ENCODE results near the gene KLHL22. TPM values are rescaled to one million over a fixed set of nuclear protein-coding genes. Genes with fewer than 3 reads are reported as not detected.

KLHL22 gene
- total RNA-seq, 1 donor = 29.6 TPM

DNA sequence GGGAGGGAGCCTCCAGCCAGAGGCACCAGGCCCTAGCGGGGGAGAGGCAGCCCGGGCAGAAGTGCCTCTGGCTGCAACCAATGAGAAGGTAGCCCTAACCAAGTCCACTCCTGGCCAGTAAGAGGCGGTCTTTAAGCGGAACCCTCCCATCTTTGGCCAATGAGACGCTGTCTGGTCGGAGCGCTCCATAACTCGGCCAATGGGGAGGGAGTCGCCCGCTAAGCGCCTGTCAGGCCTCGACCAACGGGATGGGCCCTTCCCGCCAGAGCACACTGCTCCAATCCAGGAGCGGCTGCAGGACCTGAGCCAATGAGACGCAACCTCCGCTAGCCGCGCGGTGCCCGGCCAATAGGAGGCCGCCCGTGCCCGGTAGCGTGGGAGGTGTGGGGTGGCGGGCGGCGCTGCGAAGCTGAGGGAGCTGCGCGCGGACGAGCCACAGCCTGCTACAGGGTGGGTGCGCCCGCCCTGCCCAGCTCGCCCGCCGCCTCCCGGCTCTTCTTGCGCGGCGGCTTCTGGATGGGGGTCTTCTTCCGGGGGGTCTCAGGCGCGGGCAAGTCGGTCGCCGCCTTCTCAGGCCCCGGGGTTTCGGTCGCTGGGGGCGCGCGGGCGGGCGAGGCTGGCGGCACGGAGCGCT is 70.5 kb downstream of the KLHL22 start:
- TF ChIP-seq, protein P1, sequence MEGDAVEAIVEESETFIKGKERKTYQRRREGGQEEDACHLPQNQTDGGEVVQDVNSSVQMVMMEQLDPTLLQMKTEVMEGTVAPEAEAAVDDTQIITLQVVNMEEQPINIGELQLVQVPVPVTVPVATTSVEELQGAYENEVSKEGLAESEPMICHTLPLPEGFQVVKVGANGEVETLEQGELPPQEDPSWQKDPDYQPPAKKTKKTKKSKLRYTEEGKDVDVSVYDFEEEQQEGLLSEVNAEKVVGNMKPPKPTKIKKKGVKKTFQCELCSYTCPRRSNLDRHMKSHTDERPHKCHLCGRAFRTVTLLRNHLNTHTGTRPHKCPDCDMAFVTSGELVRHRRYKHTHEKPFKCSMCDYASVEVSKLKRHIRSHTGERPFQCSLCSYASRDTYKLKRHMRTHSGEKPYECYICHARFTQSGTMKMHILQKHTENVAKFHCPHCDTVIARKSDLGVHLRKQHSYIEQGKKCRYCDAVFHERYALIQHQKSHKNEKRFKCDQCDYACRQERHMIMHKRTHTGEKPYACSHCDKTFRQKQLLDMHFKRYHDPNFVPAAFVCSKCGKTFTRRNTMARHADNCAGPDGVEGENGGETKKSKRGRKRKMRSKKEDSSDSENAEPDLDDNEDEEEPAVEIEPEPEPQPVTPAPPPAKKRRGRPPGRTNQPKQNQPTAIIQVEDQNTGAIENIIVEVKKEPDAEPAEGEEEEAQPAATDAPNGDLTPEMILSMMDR (IDR thresholded peaks at IDR 0.05; ENCODE audit: insufficient read depth, low read length) = no peak
- H3K4me3 ChIP-seq (ENCODE audit: low read depth, low read length) = no peak overlapping the region
- no peak for DNase-seq (ENCODE audit: low read depth)

GRCh38 chr22:20424568-20424931 is 71.0 kb downstream of the KLHL22 start:
- DNase-seq (ENCODE audit: low read depth) = no peak
- TF ChIP-seq, protein P1 (IDR thresholded peaks at IDR 0.05; ENCODE audit: insufficient read depth, low read length) = no peak
- H3K4me3 ChIP-seq (ENCODE audit: low read depth, low read length) = no peak overlapping the region

GRCh38 chr22:20423906-20424551 is 71.6 kb downstream of the KLHL22 start:
- DNase-seq (ENCODE audit: low read depth) = no peak
- no peak overlapping the region for H3K4me3 ChIP-seq (ENCODE audit: low read depth, low read length)
- TF ChIP-seq, protein P1 (IDR thresholded peaks at IDR 0.05; ENCODE audit: insufficient read depth, low read length) = no peak

DNA sequence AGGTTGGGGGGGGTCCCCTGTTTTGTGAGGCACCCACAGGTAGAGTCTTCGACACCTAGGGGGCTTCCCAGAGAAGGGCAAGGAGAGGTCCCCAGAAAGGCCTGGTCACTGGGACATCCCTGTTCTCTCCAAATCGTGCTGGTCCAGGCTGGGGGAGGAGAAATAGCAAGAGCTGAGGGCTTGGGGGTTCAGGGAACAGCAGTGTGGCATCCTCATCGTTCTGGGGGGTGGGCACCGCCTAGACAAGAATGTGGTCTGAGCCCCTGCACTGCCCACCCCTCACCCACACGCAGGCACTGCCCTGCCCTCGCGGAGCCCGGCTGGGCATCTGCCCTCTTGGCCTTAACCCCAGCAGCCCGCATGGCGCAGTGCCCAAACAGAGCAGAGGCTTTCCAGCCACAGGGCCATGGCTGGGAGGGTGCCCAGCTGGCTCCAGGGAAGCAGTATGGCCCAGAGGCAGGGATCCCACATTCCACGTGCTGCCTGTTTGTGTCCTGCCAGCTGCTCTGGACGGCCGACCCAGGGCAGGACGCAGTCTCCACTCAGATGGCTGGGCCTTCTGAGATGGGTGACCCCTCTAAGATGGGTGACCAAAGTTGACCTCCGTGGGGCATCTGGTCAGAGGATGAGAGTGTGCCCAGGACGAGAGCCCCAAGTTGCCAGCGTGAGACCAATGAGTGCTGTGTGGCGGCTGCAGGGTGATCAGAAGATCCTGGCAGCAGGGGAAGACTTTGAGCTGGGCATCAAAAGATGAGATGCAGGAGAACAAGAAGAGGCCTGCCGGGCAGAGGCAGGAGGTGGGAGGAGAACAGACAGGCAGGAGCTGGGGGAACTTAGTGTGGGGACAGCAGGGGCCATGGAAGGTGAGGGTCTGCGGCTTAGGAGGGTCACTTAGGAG is 72.3 kb downstream of the KLHL22 start:
- TF ChIP-seq, protein P1 (IDR thresholded peaks at IDR 0.05; ENCODE audit: insufficient read depth, low read length) = no peak
- H3K4me3 ChIP-seq (ENCODE audit: low read depth, low read length) = no peak overlapping the region
- peak; percentile 40 for DNase-seq (ENCODE audit: low read depth)

- TF ChIP-seq, protein P1 (IDR thresholded peaks at IDR 0.05; ENCODE audit: insufficient read depth, low read length) = no peak
- DNase-seq (ENCODE audit: low read depth) = peak; percentile 42
- H3K4me3 ChIP-seq (ENCODE audit: low read depth, low read length) = no peak overlapping the region
These were observed 73.2 kb downstream of the KLHL22 start for GRCh38 chr22:20422271-20423007.

- H3K4me3 ChIP-seq (ENCODE audit: low read depth, low read length) = no peak overlapping the region
- DNase-seq (ENCODE audit: low read depth) = no peak
- TF ChIP-seq, protein P1 (IDR thresholded peaks at IDR 0.05; ENCODE audit: insufficient read depth, low read length) = no peak
These were observed 74.1 kb downstream of the KLHL22 start for GRCh38 chr22:20421507-20421874.
